Medulla oblongata (tissue), 1 donor: ENCODE measurements around the gene CENPO.

Experiments used
- DNase-seq: peaks from one replicate; pipeline ENCODE4 v3.0.0-alpha.2; 2015; ENCODE audit errors: extremely low spot score

The CENPO gene

DNA sequence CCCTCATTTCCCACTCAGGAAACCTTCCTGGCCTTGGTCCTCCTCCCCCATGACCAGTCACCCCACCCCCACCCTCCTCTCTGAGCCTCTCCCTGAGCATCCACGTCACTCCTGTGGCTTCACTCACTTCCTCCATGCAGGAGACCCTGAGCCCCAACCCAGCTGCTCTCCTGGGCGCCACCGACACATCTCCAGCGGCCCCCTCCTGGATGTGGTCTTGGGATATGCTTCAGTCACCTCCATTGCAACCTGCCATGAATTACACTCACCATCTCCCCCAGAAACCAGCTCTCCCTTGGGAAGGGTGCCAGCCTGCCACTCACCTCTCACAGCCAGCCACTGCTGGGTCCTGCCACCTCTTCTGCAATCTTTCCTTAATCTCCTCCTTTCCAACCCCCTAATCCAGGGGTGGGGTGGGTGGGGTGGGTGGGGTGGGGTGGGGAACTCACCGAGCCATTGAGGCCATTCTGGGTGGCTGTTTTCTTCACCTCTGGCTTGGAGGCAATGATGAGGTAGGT is 44.8 kb downstream of the CENPO start:
- no peak for DNase-seq

DNA sequence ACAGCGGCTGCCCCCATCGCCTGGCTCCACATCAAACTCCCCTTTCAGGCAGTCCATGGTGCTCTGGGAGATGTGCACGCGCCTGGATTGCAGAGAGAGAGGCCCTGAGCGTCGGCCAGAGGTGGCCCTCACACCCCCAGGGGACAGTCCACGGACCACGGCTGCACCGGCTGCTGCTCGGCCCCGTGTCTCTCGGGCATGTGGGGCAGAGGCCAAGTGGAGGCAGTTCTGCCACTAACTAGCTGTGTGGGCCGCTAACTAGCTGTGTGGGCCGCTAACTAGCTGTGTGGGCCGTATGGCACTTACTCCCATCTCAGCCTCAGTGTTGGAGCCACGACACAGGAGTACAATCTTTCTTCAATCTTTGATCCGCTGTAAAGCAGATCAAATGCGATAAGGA is 45.3 kb downstream of the CENPO start:
- no peak for DNase-seq

DNA sequence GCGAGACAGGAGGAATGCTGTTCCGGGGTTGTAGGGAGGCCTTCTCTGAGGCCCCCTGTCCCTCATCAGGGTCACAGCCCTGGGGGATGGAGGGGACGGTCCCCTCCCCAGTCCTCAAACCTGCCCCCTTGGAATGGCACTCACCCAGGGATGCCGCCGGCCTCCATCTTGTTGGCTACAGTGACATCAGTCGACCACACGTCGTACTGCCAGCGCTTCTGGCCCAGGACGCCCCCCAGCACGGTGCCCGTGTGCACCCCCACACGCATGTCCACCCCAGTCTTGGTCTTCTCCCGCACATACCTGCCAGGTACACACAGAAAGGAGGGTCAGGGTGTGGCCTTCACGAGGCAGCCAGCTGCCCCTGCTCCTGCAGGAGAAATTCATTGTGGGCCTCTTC is 46.5 kb downstream of the CENPO start:
- DNase-seq = no peak

DNA sequence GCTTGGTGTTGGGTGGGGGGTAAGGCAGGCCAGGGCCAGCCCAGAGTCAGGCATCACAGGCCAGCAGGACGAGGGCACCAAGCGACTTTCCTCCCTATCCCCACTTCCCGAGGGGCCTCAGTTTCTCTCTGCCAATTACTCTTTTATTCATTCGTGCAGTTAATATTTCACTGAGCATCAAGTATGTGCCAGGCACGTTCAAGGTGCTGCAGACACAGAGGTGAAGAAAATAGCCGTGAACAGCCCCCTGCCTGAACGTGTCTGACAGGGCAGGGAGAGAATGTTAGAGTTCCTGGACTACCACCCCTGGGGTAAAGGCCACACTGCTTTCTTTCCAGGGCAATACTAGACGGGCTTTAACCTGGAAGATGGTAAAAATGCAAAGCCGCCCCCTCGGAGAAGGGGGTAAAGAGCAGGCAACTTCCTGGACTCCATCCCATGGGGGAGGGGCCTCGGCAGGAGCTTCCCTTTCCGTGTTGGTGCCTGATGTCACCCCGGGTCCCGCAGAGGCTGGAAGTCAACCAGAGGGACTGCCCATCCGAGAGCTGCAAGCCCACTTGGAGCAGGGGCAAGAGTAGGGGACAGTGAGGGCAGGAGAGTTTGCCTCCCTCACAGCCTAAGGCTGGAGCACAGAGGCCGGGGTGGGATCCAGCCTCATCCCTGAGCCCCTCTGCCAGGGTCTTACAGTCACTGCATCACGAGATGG is 47.1 kb downstream of the CENPO start:
- DNase-seq = no peak

DNA sequence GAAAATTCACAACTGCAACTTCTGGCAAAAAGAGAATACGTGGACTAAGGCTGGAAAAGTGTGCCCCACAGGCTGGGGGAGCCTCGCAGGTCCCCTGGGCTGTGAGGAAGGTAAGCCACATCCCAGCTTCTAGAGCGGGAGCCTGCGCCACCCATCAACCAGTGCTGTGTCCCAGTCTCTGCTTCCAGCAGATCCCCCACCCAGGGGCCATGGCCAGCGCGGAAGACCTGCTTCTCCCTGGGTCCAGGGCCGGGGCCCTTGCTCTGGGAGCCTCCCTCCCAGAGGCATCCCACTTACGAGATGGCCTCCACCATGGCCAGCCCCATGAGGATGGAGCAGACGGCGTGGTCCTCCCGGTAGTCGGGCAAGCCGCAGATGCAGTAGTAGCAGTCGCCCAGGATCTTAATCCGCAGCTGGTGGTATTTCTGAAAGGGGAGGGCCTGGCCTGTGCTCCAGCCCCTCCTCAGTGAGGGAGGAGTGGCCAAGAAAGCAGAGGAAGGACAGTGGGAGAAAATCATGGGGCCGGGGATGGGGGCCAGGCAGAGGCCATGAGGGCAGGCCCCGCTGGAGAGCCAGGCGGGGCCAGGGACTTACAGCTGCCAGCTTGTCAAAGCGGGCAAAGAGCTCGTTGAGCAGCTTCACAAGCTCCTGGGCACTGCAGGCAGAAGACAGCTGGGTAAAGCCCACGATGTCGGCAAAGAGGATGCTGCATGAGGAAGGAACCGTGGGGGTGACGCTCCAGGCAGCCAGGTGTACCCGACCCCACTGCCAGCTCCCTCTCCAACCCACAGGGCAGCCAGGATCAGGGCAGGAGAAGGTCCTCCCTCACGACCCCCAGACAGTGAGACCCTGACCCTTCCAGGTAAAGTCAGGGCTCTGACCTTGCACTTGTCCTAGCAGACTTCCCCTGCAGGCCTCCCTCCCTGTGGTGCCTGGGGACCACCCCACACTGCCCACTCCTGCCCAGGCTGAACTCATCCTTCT is 48.0 kb downstream of the CENPO start:
- no peak for DNase-seq

DNA sequence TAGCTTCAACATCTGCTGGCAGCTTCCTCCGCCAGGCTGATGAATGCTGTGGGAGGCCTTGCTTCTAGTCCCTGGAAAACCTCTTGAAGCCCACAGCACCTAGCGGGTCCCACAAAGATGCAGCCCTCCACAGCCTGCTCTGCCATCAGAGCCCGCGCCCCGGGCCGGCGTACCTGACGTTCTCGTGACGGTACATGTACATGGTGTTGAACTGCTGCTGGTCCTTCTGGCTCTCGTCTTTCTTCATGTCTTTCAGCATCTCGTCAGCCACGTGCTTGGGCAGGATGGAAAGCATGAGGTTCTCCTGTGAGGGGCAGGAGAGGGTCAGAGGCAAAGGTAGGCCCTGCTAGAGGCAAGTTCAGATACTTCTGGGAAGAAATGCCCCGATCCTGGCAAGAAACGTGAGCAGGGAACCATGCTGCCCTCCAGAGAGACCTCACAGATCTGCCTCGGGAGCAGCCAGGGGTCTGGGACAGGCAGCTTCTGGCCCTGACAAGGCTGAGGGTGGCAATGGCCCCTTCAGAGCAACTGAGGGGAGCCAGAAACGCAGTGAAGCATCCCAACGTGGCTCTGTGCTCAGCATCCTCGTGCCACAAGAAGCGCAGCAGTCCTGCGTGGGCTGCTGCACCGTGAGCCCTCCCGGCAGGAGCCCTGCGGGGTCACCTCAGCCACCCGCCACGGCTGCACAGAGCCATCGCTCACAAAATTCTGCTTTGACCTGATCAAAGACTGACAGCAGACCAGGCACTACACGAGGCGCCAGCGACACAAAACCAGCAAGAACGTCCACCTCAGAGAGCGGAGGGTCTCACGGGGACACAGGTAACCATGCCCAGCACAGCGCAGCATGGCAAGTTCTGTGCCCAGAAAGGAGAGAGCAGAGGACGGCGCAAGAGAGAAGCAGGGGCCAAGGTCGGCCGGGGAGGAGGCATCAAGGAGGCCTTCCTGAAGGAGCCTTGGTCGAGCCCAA is 49.1 kb downstream of the CENPO start:
- DNase-seq = no peak

DNA sequence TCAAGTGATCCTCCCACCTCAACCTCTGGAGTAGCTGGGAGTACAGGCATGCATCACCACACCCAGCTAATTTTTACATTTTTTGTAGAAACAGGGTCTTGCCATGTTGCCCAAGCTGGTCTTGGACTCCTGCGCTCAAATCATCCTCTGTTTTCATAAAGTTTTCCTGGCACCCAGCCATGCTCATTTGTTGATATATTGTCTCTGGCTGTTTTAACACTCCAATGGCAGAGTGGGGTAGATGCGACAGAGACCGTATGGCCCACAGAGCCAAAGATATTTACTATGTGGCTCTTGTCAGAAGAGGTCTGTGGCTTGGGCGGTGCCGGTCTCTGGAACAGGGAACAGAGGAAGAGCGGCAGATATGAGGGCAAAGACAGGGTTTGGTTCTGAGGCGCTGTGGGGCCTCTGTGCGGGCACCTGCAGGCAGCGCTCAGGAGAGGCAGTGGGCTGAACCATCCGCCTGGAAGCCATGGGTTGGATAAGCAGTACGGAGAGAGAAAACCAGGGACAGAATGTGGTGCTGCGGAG is 50.2 kb downstream of the CENPO start:
- DNase-seq = no peak

DNA sequence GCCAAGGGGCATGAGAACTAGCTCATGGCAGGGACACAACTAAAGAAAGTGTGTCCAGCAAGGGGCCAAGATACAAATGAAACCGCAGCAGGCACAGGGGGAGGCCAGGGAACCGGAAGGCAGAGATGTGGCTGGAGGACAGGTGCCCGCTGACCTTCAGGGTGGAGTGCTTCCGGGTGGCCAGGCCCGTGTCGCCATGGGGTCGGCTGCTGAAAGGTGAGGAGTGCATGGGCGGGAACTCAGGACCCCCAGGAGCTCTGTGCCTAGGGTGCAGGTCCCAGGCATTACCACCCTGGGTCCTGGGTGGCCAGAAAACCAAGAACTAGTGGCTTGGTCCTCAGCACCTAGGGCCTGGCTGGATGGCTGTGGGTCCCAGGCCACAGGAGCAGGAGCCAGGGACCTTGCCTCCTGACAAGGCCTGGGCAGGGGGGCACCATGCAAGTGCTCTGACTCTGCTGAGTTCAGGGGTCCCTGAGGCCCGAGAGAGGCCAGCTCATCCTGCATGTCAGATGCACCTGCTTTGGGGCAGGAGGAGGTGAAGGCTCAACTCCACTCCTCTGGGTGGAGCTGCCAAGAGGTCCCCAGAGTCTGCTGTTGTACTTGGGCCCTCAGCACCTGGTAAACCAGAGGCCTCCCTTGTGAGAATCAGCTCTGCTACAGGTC is 50.9 kb downstream of the CENPO start:
- no peak for DNase-seq

DNA sequence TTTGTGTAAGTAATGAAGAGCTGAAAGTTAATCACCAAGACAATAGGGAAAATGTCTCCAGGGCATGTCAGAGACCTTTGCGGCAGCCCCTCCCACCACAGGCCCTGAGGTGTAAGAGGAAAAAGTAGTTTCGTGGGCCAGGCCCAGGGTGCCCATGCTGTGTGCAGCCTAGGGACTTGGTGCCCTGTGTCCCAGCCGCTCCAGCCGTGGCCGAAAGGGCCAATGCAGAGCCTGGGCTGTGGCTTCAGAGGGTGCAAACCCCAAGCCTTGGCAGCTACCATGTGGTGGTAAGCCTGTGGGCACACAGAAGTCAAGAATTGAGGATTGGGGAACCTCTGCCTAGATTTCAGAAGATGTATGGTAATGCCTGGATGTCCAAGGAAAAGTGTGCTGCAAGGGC is 52.5 kb downstream of the CENPO start:
- no peak for DNase-seq

DNA sequence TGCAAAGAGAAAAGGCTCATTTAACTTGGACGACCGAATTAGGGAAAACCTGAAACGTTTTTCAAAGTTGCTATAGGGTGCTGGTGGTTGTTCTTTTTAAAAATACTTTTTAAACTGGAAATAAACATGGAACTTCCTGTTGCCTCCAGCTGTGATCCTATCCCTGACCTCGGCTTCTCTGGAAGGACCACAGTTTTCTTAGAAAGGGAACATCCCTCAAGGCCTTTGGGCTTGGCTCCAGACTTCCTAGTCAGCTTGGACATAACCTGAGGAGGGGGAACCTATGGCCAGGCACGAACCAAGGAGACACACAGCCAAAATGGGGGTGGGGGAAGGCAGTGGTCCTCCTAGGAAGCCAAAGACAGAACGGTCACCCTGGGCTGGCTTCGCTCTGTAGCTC is 57.7 kb downstream of the CENPO start:
- DNase-seq = no peak

DNA sequence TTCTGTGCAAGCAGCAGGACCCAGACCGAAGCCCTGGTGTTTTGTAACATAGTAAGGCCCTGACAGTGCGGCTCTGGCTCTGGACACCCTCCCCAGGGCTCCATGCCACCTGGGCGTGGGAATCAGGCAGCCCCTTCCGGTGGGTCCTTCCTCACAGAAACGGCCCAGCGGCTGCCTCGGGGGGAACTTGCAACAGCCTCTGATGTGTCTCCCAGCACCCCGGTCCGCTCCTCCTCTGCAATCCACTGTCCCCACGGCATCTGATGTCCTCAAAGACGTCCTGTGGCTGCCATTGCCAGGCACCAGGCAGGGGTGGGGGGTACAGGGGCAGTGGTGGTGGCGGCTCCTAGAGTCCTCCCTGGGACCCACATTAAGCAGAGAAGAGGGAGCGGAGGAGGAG is 58.8 kb downstream of the CENPO start:
- no peak for DNase-seq

DNA sequence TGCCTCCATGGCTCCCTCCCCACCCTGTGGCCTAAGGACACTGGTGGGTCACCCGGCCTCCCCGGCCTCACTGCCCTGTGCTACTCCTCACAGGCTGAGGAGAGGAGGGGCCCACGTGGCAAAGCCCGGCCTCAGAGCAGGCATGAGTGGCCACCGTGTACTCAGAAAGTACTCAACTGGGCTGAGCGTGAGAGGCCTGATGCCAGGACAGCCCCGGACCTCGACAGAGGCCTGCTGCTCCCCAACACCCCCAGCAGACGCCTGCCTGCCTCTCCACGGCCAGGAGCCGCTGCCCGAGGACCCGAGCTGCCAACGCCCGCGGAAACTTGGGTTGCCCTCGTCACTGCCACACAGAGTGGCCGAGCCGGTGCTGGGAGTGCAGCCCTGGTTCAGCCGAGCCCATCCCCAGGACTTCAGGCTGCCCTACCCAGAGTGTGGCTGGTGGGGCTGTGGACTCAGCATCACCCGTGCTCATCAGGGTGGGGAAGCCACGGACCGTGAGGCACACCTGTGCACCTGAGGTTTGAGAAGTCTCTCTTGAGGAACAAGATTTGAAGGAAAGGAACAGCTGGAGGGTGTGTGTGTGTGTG is 59.3 kb downstream of the CENPO start:
- DNase-seq = no peak

DNA sequence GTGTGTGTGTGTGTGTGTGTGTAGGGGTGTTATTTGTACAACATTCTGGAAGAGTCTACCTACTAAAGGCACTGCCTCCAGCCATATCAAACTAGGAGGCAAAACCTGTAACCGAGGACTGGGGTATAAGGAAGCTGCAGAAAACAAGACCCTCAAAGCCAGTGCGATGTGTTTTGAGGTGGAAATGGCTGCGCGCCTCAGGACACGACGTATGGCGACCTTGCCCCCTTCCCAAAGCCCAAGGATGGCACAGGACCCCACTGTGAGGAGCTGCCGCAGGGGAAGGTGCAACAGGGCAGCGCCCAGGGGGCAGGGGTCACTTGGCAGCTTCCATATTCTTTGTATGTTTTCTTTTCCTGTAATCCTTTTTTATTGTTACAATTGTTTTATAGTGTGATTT is 59.8 kb downstream of the CENPO start:
- no peak for DNase-seq

DNA sequence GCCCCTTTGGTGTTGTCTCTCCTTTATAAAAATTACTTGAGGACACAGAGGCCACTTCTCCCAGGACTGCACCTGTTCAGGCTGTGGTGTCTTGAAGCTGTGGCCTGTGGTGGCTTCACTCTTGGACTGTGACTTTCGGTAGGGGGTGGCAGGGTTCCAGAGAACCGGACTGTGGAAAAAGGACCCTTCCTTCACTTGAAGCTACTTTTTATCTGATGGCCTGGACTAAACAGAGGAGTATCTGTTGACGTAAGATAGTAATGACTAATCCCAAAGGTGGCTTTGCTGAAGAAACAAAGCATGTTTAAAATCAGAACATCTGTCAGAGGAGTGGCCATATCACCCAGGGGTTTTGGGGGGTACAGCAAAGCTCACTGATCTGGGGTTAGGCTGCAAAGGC is 60.8 kb downstream of the CENPO start:
- no peak for DNase-seq

DNA sequence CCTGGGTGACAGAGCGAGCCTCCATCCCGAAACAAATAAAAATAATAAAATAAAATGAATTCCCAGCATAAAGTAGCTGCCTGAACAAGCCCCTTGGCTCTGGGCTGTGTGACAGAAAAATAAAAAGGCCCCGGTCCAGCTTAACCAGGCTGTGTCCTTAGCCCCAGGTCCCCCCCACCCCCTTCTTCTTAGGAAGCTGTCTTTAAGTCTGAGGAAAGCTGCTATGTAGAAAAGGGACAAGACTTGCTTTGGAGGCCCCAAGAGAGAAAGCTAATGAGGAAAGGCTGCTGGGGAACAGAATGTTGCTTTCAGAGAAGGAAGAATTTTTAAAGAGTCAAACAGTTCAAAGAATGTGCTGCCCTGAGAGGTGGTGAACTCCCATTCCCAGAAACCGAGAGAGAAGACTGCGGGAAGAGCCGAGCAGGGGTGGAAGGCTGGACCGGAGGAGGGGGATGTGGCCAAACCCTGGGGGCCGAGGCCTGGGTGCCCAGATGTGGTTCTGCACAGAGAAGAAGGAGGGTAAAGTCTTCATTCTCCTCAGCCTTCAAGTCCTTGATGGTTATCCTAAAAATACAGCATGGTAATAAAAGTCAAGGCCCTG is 61.9 kb downstream of the CENPO start:
- DNase-seq = no peak

DNA sequence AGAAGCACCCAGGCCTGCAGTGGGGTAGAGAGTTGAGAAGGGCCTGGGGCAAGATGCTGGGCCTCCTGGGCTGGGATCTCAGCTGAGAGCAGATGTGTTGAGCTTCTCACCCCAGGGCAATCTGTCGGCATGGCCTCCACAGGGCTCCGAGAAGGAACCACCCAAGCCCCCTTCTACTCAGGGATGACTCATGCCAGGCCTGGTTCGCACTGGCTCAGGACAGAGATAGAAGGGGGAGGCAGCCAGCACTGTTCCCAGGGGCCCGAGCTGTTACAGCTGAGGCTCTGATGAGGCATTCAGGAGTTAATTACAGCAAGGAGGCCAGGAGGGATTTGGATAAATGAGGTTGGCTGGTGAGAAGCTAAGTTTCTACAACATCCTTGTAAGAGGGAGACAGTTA is 62.5 kb downstream of the CENPO start:
- no peak for DNase-seq

DNA sequence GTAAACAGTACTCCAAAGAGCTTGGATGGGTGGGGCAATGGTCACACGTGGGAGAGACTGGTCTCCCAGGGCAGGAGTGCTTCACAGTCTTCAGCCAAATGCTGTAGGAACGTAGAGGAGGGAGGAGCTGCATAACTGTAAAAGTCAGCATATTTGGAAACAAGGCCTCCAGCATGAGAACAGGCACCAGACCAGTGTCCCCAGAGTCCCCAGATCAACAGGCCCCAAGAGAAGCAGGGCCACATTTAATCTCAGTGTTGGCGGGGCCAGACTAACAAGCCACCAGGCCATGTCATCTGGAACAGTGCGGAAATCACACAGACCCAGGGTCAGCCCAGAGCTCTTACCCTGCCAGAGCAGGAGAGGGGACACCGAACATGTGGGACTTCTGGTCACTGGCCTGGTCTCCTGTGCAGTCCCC is 63.6 kb downstream of the CENPO start:
- no peak for DNase-seq

DNA sequence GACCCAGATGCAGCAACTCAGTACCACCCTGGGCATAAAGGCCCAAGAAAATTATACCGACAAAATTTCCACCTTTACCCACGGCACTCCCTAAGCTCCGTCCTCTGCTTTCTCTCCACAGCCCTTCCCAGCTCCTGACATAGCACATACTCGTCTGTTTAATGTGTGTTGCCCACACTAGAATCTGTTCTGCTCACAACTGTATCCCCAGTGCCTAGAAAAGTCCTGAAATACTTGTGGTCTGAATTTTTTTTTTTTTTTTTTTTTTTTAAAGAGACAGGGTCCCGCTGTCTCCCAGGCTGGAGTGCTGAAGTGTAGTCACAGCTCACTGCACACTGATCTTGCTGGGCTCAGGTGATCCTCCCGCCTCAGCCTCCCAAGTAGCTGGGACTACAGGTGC is 64.5 kb downstream of the CENPO start:
- no peak for DNase-seq

DNA sequence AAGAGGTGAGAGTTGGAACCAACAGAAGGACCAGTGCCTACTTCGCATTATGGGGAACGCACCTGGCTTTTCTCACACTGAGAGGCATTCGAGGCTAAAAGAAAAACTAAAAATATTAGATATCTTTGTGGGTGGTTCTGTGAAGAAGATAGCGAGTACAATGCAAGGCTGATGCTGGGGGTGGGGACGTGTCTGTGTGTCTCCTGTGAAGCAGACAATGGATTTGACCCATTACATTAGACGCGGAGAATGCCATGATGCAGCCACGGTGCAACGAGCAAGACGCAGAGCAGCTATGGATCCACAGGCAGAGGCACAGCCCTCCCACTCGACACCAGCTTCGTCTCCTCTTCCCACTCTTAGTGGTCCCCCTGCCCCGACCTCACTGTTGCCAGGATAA is 65.8 kb downstream of the CENPO start:
- DNase-seq = no peak

DNA sequence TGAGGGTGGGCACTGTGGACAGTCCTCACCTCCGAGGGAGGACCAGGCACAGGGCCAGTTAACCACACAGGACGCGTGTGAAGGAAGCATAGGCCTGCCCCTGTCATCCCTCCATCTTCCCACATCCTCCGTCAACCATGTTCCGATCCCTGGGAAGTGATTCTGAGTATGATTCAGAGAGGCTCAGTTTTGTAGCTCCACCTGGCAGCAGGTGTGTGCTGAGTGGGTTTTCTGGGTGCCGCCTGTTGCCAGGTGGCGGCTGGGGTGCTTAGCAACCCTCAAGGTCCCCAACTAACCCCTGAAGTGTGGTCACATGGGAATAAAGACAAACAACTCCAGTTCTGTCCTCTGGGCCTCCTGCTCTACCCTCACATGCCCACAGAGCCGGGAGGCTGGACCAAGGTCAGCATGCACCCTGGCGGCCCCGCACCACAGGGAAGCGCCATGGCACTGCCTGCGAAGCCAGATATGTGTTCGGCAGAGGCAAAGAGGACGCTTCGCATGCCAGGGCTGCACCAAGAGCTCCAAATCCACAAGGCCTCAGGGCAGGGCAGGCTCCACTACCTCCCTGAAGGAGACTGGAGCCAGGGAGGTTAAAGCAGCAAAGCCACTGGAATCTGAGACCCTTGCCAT is 66.9 kb downstream of the CENPO start:
- DNase-seq = no peak
